Neuron (in vitro differentiated cells): ENCODE data around the gene CAMTA2.

Source experiments
- H2AFZ ChIP-seq: one replicate; pipeline ENCODE4 v1.6.1; 2013; ENCODE audit warnings: low read depth, mild to moderate bottlenecking, inconsistent platforms, low read length, moderate library complexity
- H3K27me3 ChIP-seq: one replicate; pipeline ENCODE4 v1.6.1; 2013; ENCODE audit warnings: low read length; ENCODE audit not compliant: insufficient read depth
- H3K36me3 ChIP-seq: one replicate; pipeline ENCODE4 v1.6.1; 2013; ENCODE audit warnings: low read length; ENCODE audit not compliant: insufficient read depth
- H3K4me1 ChIP-seq: one replicate; pipeline ENCODE4 v1.6.1; 2013; ENCODE audit warnings: low read length; ENCODE audit not compliant: insufficient read depth
- H3K4me3 ChIP-seq: 2 replicates; pipeline ENCODE4 v1.5.1; 2013; ENCODE audit warnings: mild to moderate bottlenecking, low read length, moderate library complexity
- H3K9me3 ChIP-seq: one replicate; pipeline ENCODE4 v1.6.1; 2013; ENCODE audit warnings: low read length

Gene CAMTA2

GRCh38 chr17:4997302-4998026 lies 10.0 kb upstream of the CAMTA2 start, which contains the start of the genes INCA1 and KIF1C:
Gene INCA1 (minus strand): TSS chr17:4997522. CDS start chr17:4994437, 3,085 bp downstream.
Gene KIF1C (plus strand): TSS chr17:4997950. CDS start chr17:5000247, 2,297 bp downstream.
- Histone ChIP-seq H3K9me3 (no peaks in the 10 kb centered on the region), H2AFZ (peak within 1 kb of the TSS; percentile 78), H3K36me3 (peaks cover 20% of the 10 kb centered on the region), H3K27me3 (no peaks in the 10 kb centered on the region), H3K4me3 (peak within 1 kb of the TSS; percentile 58), H3K4me1 (peaks cover 19% of the 10 kb centered on the region)

DNA sequence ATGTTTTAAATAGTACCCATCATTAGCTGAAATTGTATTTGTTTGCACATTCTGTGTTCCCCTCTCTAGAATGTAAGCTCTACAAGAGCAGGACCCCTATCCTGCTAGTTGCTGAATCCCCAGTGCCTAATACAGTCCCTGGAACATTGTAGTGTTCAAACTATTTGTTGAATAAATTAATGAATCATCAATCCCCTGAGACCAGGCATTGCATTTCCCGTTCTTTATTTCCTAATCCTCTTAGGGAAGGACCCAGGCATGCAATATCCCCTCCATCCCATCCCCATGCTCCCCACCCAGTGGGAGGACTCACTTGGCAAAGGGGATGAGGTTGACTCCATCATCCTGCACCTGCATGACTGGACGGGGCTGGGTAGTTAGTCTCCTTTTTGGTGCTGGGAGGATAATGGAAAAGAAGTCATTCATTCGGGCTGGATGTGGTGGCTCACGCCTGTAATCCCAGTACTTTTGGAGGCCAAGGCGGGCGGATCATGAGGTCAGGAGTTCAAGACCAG lies 6.7 kb upstream of the CAMTA2 start:
- no peaks in the 10 kb centered on the region for H3K36me3 ChIP-seq
- no peak overlapping the region for H3K4me3 ChIP-seq
- no peaks in the 10 kb centered on the region for H3K9me3 ChIP-seq
- peaks cover 3% of the 10 kb centered on the region for H3K27me3 ChIP-seq
- no peak overlapping the region for H2AFZ ChIP-seq
- peaks cover 14% of the 10 kb centered on the region for H3K4me1 ChIP-seq

GRCh38 chr17:4987767-4988567 lies 492 bp upstream of the CAMTA2 start:
- H3K36me3 ChIP-seq, result no peaks in the 10 kb centered on the region

GRCh38 chr17:4986403-4986802 lies 1.1 kb downstream of the CAMTA2 start:
- Histone ChIP-seq H3K4me1 (no peaks in the 10 kb centered on the region), H3K4me3 (no peak overlapping the region), H2AFZ (no peak overlapping the region), H3K36me3 (no peaks in the 10 kb centered on the region), H3K27me3 (peaks cover 21% of the 10 kb centered on the region), H3K9me3 (no peaks in the 10 kb centered on the region)

More at GRCh38 chr17:4987767-4988567, 492 bp upstream of the CAMTA2 start:
- Histone ChIP-seq H3K9me3 (no peaks in the 10 kb centered on the region), H3K4me3 (peak overlapping the region; percentile 45), H3K27me3 (peaks cover 21% of the 10 kb centered on the region), H2AFZ (peak overlapping the region; percentile 53), H3K4me1 (no peaks in the 10 kb centered on the region)

DNA sequence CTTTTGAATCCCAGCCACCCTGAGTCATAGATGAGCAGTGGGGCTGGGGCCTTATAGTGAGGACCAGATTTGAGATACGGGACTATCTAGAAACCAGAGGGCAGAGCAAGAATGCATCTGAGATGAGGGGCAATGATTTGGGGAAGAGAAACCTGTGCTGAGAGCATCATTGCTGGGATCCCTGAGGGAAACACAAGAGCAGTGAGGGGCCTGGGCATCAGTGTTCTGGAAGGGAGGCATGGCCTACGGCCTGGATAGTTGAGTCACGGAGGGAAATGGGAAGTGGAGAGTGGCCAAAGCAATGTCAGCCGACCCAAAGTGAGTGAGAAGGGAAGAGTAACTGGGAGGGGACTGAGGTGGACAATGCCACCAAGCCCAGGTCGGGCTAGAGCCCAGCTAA lies 5.2 kb downstream of the CAMTA2 start:
- Histone ChIP-seq H3K36me3 (no peaks in the 10 kb centered on the region), H3K27me3 (peaks cover 2% of the 10 kb centered on the region), H3K4me1 (no peaks in the 10 kb centered on the region), H2AFZ (no peak overlapping the region), H3K4me3 (no peak overlapping the region), H3K9me3 (no peaks in the 10 kb centered on the region)

GRCh38 chr17:4980644-4981216 lies 6.7 kb downstream of the CAMTA2 start:
- Histone ChIP-seq H3K36me3 (no peaks in the 10 kb centered on the region), H3K4me1 (no peaks in the 10 kb centered on the region), H2AFZ (no peak overlapping the region), H3K9me3 (no peaks in the 10 kb centered on the region), H3K27me3 (no peaks in the 10 kb centered on the region), H3K4me3 (no peak overlapping the region)

DNA sequence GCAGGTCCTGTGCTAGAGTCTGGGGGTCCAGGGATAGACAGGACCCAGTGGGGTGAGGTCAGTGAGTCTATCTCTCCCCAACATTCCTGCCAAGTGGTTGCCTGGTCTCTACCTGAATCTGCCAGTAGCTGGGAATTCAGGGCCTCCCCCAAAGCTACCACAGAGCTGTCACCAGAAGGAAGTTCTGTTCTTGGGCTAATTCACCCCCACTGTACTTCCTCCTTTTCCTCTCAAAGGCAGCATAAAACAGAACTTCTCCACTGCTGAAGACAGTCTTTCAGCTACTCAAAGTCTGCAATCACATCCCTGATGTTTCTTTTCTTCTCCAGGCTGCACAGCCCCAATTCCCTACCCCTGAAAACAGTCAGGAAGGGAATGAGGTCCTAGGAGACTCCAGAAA lies 8.7 kb downstream of the CAMTA2 start:
- H3K36me3 ChIP-seq, result no peaks in the 10 kb centered on the region

GRCh38 chr17:4974115-4974670 lies 13.3 kb downstream of the CAMTA2 start:
- no peaks in the 10 kb centered on the region for H3K27me3 ChIP-seq
- peaks cover 9% of the 10 kb centered on the region for H3K4me1 ChIP-seq
- no peak overlapping the region for H3K4me3 ChIP-seq
- no peak overlapping the region for H2AFZ ChIP-seq
- H3K36me3 ChIP-seq, result peaks cover 3% of the 10 kb centered on the region
- no peaks in the 10 kb centered on the region for H3K9me3 ChIP-seq

More for the DNA sequence above, 8.7 kb downstream of the CAMTA2 start:
- Histone ChIP-seq H3K4me3 (no peak overlapping the region), H3K9me3 (no peaks in the 10 kb centered on the region), H2AFZ (no peak overlapping the region), H3K4me1 (no peaks in the 10 kb centered on the region), H3K27me3 (no peaks in the 10 kb centered on the region)

- peaks cover 13% of the 10 kb centered on the region for H3K4me1 ChIP-seq
- H3K4me3 ChIP-seq, result no peak overlapping the region
- H3K9me3 ChIP-seq, result no peaks in the 10 kb centered on the region
- peaks cover 3% of the 10 kb centered on the region for H3K36me3 ChIP-seq
- no peak overlapping the region for H2AFZ ChIP-seq
- H3K27me3 ChIP-seq, result no peaks in the 10 kb centered on the region
These were observed 14.0 kb downstream of the CAMTA2 start for GRCh38 chr17:4973256-4974114.

GRCh38 chr17:4972752-4973151 lies 14.7 kb downstream of the CAMTA2 start:
- Histone ChIP-seq H3K27me3 (no peaks in the 10 kb centered on the region), H2AFZ (no peak overlapping the region), H3K9me3 (no peaks in the 10 kb centered on the region), H3K4me3 (no peak overlapping the region), H3K4me1 (peaks cover 16% of the 10 kb centered on the region), H3K36me3 (peaks cover 3% of the 10 kb centered on the region)

DNA sequence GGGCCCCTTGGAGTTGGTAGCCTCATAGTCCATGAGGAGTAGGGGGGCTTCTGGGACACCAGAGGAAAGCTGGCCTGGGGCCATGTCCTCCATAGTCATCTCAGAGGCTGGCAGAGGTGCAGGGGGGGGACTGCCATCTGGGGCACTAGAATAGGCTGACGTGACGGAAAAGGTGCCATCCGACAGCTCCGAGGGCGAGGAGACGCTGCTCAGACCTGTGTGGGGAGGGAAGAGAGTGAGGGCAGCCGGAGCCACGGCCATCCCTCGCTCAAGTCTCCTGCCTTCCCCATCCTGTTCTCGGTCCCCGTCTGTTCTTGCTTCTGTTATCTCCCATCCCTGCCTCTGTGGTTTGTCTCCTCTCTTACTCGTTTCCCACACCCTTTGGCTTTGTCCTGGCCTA lies 15.2 kb downstream of the CAMTA2 start:
- Histone ChIP-seq H3K27me3 (no peaks in the 10 kb centered on the region), H3K4me1 (peaks cover 16% of the 10 kb centered on the region), H3K4me3 (no peak overlapping the region), H3K36me3 (peaks cover 3% of the 10 kb centered on the region), H3K9me3 (no peaks in the 10 kb centered on the region), H2AFZ (no peak overlapping the region)

- Histone ChIP-seq H3K36me3 (peaks cover 3% of the 10 kb centered on the region), H2AFZ (no peak overlapping the region), H3K27me3 (no peaks in the 10 kb centered on the region), H3K9me3 (no peaks in the 10 kb centered on the region), H3K4me3 (no peak overlapping the region), H3K4me1 (peaks cover 16% of the 10 kb centered on the region)
These were observed 15.6 kb downstream of the CAMTA2 start for GRCh38 chr17:4971826-4972225.
